Endothelial cell of umbilical vein (primary cell): ENCODE measurements around the gene SURF6. TPM values are rescaled to one million over a fixed set of nuclear protein-coding genes. Genes with fewer than 3 reads are reported as not detected.

Experiments used
- BruUV-seq: library from RNA; stranded (reverse); fragments of 400-500 nt; replicated peaks from 2 replicates; lab custom pipeline; 2021; lab: Mats Ljungman, UMichigan
- CTCF ChIA-PET: fragments of 300-600, 350-600 bp; sonication (Branson Sonifier 250); formaldehyde crosslinking; loops from one replicate; lab custom pipeline; 2021; ENCODE audit warnings: antibody characterized with exemption, inconsistent platforms; lab: Charles Lee
- POLR2A ChIA-PET: fragments of 300-600, 350-600 bp; sonication (Branson Sonifier 250); formaldehyde crosslinking; loops from one replicate; lab custom pipeline; 2021; ENCODE audit warnings: antibody characterized with exemption, inconsistent platforms; lab: Charles Lee
- DNase-seq: peaks from one replicate; pipeline ENCODE4 v3.0.0-alpha.2; 2011; ENCODE audit warnings: low read depth, low spot score
- FAIRE-seq: peaks from 2 replicates; lab custom pipeline; 2011; peaks lifted over from hg19 to GRCh38; lab: Jason Lieb, UNC
- H2AFZ ChIP-seq: 2 replicates; pipeline ENCODE4 v1.6.0; 2012; ENCODE audit warnings: low read depth, low read length, control low read depth, inconsistent platforms
- H3K27ac ChIP-seq: 2 replicates; pipeline ENCODE4 v1.5.1; 2011; ENCODE audit warnings: low read depth, mild to moderate bottlenecking, control low read depth, low read length, moderate library complexity; ENCODE audit not compliant: insufficient read depth
- H3K27me3 ChIP-seq, 2 experiments: 2 replicates each; pipeline versions ENCODE4 v1.6.0 to v1.6.1; 2011; ENCODE audit warnings: low read length in 2 of 2, mixed read lengths in 1 of 2; ENCODE audit not compliant: control insufficient read depth in 2 of 2, insufficient read depth in 2 of 2
- H3K36me3 ChIP-seq, 2 experiments: 2 replicates in 1 of 2; 3 replicates in 1 of 2; pipeline ENCODE4 v1.5.1; 2011; ENCODE audit warnings: low read length in 2 of 2, mild to moderate bottlenecking in 1 of 2, moderate library complexity in 1 of 2; ENCODE audit not compliant: control insufficient read depth in 2 of 2, insufficient read depth in 2 of 2; ENCODE audit errors: extremely low read depth in 1 of 2
- H3K4me1 ChIP-seq: 3 replicates; pipeline ENCODE4 v1.5.1; 2011; ENCODE audit warnings: mild to moderate bottlenecking, low read length; ENCODE audit not compliant: control insufficient read depth, insufficient read depth; ENCODE audit errors: extremely low read depth
- H3K4me2 ChIP-seq: 2 replicates; pipeline ENCODE4 v1.6.1; 2011; ENCODE audit warnings: low read length, control low read depth, mixed read lengths; ENCODE audit not compliant: insufficient read depth
- H3K4me3 ChIP-seq, 3 experiments: fragments of 200-600 bp in 1 of 3; sonication (generic), shearing (Covaris generic) in 1 of 3; replicated peaks in 1 of 3; 2 replicates each; pipeline ENCODE4 v1.5.1; 2011 to 2016; ENCODE audit warnings: control low read depth in 3 of 3, low read length in 3 of 3, mild to moderate bottlenecking in 2 of 3, inconsistent platforms in 1 of 3, low read depth in 1 of 3, moderate library complexity in 1 of 3; ENCODE audit not compliant: insufficient read depth in 1 of 3
- H3K79me2 ChIP-seq: 2 replicates; pipeline ENCODE4 v1.6.0; 2012; ENCODE audit warnings: low read length, inconsistent platforms; ENCODE audit not compliant: control insufficient read depth, insufficient read depth
- H3K9ac ChIP-seq: replicated peaks from 2 replicates; pipeline ENCODE3; 2011; ENCODE audit warnings: low read length, control low read depth; ENCODE audit not compliant: insufficient read depth; ENCODE audit errors: extremely low read depth
- H3K9me1 ChIP-seq: replicated peaks from 3 replicates; pipeline ENCODE4 v1.6.0; 2011; ENCODE audit warnings: mild to moderate bottlenecking, low read length; ENCODE audit not compliant: control insufficient read depth, insufficient read depth; ENCODE audit errors: extremely low read depth
- H3K9me3 ChIP-seq: replicated peaks from 2 replicates; pipeline ENCODE4 v1.5.1; 2012; ENCODE audit warnings: low read length, inconsistent platforms; ENCODE audit not compliant: control insufficient read depth, insufficient read depth
- H4K20me1 ChIP-seq: replicated peaks from 2 replicates; pipeline ENCODE3; 2011; ENCODE audit warnings: mild to moderate bottlenecking, low read length; ENCODE audit not compliant: control insufficient read depth, insufficient read depth; ENCODE audit errors: extremely low read depth
- EZH2 ChIP-seq: IDR thresholded peaks from 2 replicates; pipeline ENCODE4 v1.6.1; 2012; ENCODE audit warnings: borderline replicate concordance, low read depth, mild to moderate bottlenecking, moderate library complexity, low read length, inconsistent platforms; ENCODE audit not compliant: severe bottlenecking
- FOS ChIP-seq: IDR thresholded peaks from 2 replicates; pipeline ENCODE4 v1.6.1; 2011; ENCODE audit warnings: mild to moderate bottlenecking, low read length, moderate library complexity, borderline replicate concordance; ENCODE audit not compliant: insufficient read depth
- GATA2 ChIP-seq: IDR thresholded peaks from 2 replicates; pipeline ENCODE4 v1.7.0; 2011; ENCODE audit warnings: low read depth, mild to moderate bottlenecking, moderate library complexity, mixed read lengths, low read length; ENCODE audit not compliant: insufficient read length, insufficient read depth
- JUN ChIP-seq: IDR thresholded peaks from 2 replicates; pipeline ENCODE4 v1.6.1; 2011; ENCODE audit warnings: borderline replicate concordance, low read depth; ENCODE audit not compliant: insufficient read length, insufficient read depth
- POLR2A ChIP-seq: IDR thresholded peaks from 2 replicates; pipeline ENCODE4 v1.6.1; 2012; ENCODE audit warnings: low read depth, mild to moderate bottlenecking, control low read depth, low read length
- POLR2AphosphoS5 ChIP-seq: IDR thresholded peaks from 2 replicates; pipeline ENCODE4 v1.6.1; 2012; ENCODE audit warnings: low read depth, mild to moderate bottlenecking, control low read depth, low read length, moderate library complexity; ENCODE audit not compliant: insufficient read depth
- dilution Hi-C: fragments of 300-500 bp; cut with MboI; formaldehyde crosslinking; loops from one replicate; pipeline ENCODE4 v1.15.0; 2019; ENCODE audit warnings: low sequenced_read_pairs; ENCODE audit not compliant: extremely low pct_ligation_motif_present
- intact Hi-C: fragments of 100-400 bp; cut with micrococcal nuclease; formaldehyde crosslinking; loops from one replicate; pipeline ENCODE4 v1.10.0; 2022
- polyA plus RNA-seq, 4 experiments: library from polyadenylated mRNA; depleted of rRNA in 3 of 4; stranded (reverse) in 3 of 4; unstranded in 1 of 4; fragments of >200 nt; gene quantifications; 2 replicates each; pipeline versions ENCODE4 v1.2.1 to v1.2.3, GENCODE V29; 2011 to 2012; ENCODE audit warnings: missing spikeins in 1 of 4
- total RNA-seq: library from RNA; stranded (reverse); gene quantifications from 2 replicates; pipeline ENCODE4 v1.2.3, GENCODE V29; 2021
- TF ChIP-seq, protein P1 (sequence below), 2 donors: IDR thresholded peaks; 1 replicate in 1 of 2; 2 replicates in 1 of 2; pipeline ENCODE4 v1.5.1; 2011; ENCODE audit warnings: low read length in 2 of 2, mild to moderate bottlenecking in 2 of 2, moderate library complexity in 2 of 2, control low read depth in 1 of 2, inconsistent platforms in 1 of 2, low read depth in 1 of 2; ENCODE audit not compliant: insufficient read depth in 1 of 2; ENCODE audit errors: extremely low read depth in 1 of 2
- TF ChIP-seq, protein P2 (sequence below): IDR thresholded peaks from 2 replicates; pipeline ENCODE4 v1.6.1; 2011; ENCODE audit not compliant: insufficient read depth, insufficient read length

SURF6 gene
- total and polyA plus RNA-seq, 2 donors (not counting 3 experiments of a cell fraction or from before 2014, with no cell fraction given), result 4.9 to 16.0 TPM

DNA sequence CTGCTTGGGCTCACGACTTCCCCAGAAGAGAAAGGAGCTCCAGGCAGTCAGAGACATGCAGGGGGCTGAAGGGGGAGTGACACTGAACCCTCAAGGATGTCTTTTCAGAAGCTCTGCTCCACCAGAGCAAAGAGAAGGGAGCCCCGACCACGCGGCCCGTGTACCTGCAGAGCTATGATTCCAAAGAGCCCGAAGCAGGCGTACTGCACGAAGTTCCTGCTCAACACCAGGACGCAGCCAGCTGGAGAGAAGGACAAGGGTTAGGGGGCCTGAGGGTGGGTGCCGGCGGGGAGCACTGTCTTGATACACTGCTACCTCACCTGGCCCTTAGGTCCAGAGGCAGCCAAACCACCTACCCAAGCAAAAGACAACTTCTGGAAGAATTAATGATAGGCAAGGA is 30.4 kb upstream of the SURF6 start:
- peaks cover 32 to 68% of the 10 kb centered on the region in 2 experiments for H3K36me3 ChIP-seq
- FAIRE-seq (no peak), DNase-seq (no peak)
- no peak overlapping the region for H3K4me2 ChIP-seq
- H3K9me3 ChIP-seq, result no peaks in the 10 kb centered on the region
- no peaks in the 10 kb centered on the region for H3K9me1 ChIP-seq
- no TSS peak for BruUV-seq
- peaks cover 67% of the 10 kb centered on the region for H3K79me2 ChIP-seq
- no peak overlapping the region for H3K9ac ChIP-seq
- H3K27me3 ChIP-seq, result no peaks in the 10 kb centered on the region
- POLR2A ChIA-PET, result no interaction called here
- no peak overlapping the region for H2AFZ ChIP-seq
- H3K27ac ChIP-seq, result no peak overlapping the region
- TF ChIP-seq EZH2, result no peak
- TF ChIP-seq, protein P1, sequence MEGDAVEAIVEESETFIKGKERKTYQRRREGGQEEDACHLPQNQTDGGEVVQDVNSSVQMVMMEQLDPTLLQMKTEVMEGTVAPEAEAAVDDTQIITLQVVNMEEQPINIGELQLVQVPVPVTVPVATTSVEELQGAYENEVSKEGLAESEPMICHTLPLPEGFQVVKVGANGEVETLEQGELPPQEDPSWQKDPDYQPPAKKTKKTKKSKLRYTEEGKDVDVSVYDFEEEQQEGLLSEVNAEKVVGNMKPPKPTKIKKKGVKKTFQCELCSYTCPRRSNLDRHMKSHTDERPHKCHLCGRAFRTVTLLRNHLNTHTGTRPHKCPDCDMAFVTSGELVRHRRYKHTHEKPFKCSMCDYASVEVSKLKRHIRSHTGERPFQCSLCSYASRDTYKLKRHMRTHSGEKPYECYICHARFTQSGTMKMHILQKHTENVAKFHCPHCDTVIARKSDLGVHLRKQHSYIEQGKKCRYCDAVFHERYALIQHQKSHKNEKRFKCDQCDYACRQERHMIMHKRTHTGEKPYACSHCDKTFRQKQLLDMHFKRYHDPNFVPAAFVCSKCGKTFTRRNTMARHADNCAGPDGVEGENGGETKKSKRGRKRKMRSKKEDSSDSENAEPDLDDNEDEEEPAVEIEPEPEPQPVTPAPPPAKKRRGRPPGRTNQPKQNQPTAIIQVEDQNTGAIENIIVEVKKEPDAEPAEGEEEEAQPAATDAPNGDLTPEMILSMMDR (IDR thresholded peaks at IDR 0.05; ENCODE audit: extremely low read depth in 1 of 2, insufficient read depth in 1 of 2, low read depth in 1 of 2, low read length in 2 of 2), result no peak
- no peak for TF ChIP-seq POLR2AphosphoS5
- no peak for TF ChIP-seq POLR2A
- TF ChIP-seq, protein P2, sequence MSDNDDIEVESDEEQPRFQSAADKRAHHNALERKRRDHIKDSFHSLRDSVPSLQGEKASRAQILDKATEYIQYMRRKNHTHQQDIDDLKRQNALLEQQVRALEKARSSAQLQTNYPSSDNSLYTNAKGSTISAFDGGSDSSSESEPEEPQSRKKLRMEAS, result no peak
- TF ChIP-seq JUN, result no peak
- TF ChIP-seq GATA2, result no peak
- TF ChIP-seq FOS, result no peak
- H3K4me1 ChIP-seq, result peaks cover 15% of the 10 kb centered on the region
- dilution Hi-C loops (no loop called here), intact Hi-C loops (no loop called here)
- H3K4me3 ChIP-seq, result no peak overlapping the region
- CTCF ChIA-PET, result interaction anchor here (1.2 kb wide), 1 partner anchor 9 kb away, joined by 5 read pairs; the partner anchor contains the start of genes STKLD1 and SURF4
- H4K20me1 ChIP-seq, result no peaks in the 10 kb centered on the region
